Measurements from ENCODE around the gene SLC8A1.

DNA sequence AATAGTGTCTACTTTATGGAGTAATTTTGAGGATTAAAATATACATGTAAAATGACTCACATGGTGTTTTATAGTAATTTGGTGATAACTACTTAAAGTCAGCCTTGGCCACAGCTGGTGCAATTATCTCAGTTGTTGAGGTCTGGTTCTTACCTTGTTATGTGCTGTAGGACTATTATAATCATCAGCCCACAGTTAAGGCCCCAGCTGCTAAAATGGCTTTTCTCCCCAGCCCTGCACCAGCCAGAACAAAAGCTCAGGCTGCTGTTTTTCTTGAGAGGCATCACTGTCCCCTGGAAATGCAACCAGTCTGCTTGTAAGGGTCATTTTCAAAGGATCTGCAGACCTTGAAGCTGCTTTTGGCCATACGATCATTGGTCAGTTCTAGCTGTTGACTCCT lies 389.5 kb downstream of the SLC8A1 start:
- TF ChIP-seq, protein P1, sequence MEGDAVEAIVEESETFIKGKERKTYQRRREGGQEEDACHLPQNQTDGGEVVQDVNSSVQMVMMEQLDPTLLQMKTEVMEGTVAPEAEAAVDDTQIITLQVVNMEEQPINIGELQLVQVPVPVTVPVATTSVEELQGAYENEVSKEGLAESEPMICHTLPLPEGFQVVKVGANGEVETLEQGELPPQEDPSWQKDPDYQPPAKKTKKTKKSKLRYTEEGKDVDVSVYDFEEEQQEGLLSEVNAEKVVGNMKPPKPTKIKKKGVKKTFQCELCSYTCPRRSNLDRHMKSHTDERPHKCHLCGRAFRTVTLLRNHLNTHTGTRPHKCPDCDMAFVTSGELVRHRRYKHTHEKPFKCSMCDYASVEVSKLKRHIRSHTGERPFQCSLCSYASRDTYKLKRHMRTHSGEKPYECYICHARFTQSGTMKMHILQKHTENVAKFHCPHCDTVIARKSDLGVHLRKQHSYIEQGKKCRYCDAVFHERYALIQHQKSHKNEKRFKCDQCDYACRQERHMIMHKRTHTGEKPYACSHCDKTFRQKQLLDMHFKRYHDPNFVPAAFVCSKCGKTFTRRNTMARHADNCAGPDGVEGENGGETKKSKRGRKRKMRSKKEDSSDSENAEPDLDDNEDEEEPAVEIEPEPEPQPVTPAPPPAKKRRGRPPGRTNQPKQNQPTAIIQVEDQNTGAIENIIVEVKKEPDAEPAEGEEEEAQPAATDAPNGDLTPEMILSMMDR (IDR thresholded peaks at IDR 0.05) = no peak
- TF ChIP-seq POLR2A (IDR thresholded peaks at IDR 0.05) = no peak

All from adrenal gland (tissue), 5 donors.